HG02642 (cell line): ENCODE data around the gene SGMS1.

Experiments
- ATAC-seq: cut with Tn5 transposase; IDR thresholded peaks from one replicate; pipeline ENCODE4 v1.9.1; 2021; ENCODE audit warnings: mild to moderate bottlenecking; ENCODE audit not compliant: unreplicated experiment, poor library complexity

The SGMS1 gene

DNA sequence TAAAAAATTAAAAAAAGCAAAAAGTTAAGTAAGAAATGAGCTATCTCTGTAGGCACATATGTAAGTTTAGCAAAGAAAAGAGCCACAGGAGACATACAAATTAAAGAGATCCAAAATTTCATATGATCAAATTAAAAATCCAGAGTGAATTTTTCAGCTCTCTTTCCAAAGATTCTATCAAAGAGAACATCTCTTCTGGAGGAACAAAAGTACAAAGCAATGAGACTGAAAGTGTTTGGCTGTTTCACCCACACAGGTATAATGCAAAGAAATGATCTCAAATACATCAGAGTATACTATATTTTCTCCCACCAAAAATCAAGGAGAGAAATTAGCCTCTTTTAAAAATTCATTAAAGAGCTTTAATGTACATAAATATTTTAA, 297.6 kb downstream of the SGMS1 start:
- no peak for ATAC-seq

DNA sequence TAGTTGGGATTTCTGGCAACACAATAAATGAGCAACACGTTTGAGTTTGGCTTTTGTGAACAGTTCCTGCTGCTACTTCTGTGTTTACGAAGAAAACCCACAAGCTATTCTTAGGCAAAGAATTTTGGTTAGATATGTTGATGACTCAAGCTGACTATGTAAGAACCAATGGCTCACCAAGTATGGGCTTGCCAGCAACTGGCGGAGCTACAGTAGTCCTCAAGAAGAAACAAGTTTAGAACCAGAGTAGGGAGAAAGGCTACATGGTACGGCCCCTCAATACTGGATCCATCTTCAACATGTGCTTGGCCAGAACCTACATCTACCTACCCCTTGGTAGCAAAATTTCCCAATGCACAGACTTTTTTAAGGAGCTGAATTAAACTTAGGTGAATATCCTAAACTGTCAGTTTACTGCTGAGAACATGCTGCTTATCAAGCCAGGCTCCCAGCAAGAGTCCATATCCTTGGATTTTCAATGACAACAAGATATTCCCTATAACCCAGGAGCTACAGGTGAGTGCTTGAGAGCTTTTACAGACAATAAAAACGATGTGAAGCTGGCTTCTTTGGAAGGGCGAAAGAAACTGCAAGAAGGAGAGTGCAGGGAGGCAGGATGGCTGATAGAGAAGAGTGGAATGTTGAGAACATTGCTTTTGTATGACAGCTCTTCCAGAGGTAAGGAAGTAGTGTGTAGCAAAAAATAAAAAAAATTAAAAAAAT, 298.1 kb downstream of the SGMS1 start:
- ATAC-seq = peak; percentile 74

GRCh38 chr10:50324680-50325393, 298.9 kb downstream of the SGMS1 start:
- ATAC-seq = no peak

- no peak for ATAC-seq
Observed at GRCh38 chr10:50324046-50324445, 299.7 kb downstream of the SGMS1 start.

DNA sequence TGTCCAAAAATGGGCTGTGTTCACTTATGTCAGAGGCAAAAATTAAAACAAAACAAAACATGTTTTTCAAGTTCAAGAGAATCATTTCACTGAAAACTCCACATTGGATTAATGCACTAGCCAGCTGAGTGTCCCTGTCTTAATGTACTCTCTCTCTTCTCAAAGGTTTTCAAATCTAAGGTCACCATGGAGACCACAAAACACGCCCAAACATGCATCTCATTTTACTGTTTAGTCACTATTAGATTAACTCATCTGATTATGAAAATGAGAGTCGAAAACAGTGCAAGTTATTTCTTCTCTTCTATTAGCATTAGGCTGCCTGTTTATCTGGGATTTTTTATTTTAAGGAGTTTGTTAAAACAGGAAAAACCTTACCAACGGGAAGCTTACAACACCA, 301.7 kb downstream of the SGMS1 start:
- ATAC-seq = no peak

DNA sequence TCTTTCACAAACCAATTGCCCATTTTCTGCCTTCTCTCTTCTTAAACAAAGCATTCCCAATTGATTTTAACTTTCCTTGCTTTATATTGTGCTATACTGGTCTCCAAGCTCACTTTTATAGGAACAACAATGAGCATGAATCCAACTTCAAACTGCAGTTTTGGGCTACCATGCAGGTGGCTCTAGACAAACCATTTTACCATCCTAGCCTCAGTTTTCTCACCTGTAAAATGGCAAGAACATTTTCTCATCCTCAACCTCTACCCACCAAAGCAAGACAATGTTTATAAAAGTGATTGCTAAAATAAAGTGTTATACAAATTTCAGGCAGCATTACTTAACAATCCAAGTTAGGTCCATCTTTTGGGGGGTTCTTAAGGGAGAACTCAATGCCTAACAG, 305.6 kb downstream of the SGMS1 start:
- ATAC-seq = no peak

- ATAC-seq = no peak
Observed at GRCh38 chr10:50316695-50317648, 306.8 kb downstream of the SGMS1 start.

- no peak for ATAC-seq
Observed at GRCh38 chr10:50316174-50316573, 307.6 kb downstream of the SGMS1 start.

GRCh38 chr10:50315424-50315823, 308.3 kb downstream of the SGMS1 start:
- ATAC-seq = no peak

GRCh38 chr10:50314169-50315071, 309.3 kb downstream of the SGMS1 start:
- no peak for ATAC-seq

- no peak for ATAC-seq
Observed at GRCh38 chr10:50312464-50313437, 311.0 kb downstream of the SGMS1 start.

GRCh38 chr10:50310560-50311174, 313.1 kb downstream of the SGMS1 start:
- ATAC-seq = peak; percentile 83

- ATAC-seq = no peak
Observed at GRCh38 chr10:50309342-50309741, 314.4 kb downstream of the SGMS1 start.

GRCh38 chr10:50304660-50305059, 319.1 kb downstream of the SGMS1 start:
- ATAC-seq = no peak

- no peak for ATAC-seq
Observed at GRCh38 chr10:50299948-50300669, 323.6 kb downstream of the SGMS1 start.

DNA sequence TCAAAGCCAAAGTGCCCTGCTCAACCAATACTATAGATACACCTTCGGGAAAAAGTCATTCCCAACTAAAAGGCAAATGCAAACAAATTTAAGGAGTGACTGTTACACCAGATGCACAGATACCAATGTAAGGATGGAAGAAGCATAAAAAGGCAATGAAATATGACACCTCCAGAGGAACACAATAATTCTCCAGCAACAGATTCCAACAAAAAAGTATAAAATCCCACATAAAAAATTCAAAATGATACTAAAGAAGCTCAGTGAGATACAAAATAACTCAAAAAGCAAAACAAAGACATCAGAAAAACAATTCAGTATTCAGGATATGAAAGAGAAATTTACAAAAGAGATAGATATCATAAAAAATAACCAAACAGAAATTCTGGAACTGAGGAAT, 328.4 kb downstream of the SGMS1 start:
- ATAC-seq = no peak

GRCh38 chr10:50294582-50294981, 329.2 kb downstream of the SGMS1 start:
- ATAC-seq = no peak
